ENCODE data around the gene ZNF423. TPM values are rescaled to one million over a fixed set of nuclear protein-coding genes. Genes with fewer than 3 reads are reported as not detected.

ZNF423 gene
- total and polyA plus RNA-seq, 4 donors: 1.1 to 14.8 (median 3.3) TPM

DNA sequence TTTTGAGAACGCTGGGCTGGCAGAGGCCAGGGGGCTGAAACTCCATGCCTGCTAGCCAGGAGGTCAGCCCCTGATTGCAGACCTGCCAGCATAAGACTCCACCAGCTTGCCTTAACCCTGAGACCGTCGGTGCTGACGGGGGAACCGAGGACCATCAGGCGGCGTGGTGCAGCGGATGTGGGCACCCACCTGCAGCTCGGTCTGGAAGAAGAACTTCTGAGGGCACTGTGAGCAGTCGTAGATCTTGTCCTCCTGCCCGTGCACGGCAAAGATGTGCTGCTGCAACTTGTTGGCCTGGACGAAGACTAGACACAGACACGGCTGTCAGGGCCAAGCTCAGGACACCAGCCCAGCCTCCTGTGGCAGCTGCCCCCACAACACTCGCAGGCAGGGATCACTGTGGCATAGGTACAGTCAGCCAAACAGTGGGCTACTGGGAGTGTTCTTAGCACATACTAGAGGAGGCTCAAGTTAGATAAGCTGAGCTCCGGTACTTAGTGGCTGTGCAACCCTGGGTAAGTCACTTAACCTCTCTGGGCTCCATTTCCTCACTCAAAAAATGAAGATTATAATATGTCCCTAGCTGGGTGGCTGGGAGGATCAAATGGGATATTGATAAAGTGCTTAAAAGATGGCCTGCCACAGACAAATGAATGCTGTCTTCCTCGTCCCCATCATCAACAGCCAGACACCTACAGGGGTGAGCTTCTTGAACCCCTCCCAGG, 332.3 kb downstream of the ZNF423 start:
- peaks cover 0 to 18% (median 4%) of the 10 kb centered on the region in 5 donors for H3K4me1 ChIP-seq (ENCODE audit: control insufficient read depth in 5 of 5, insufficient read depth in 5 of 5, low read length in 5 of 5)
- no peak for DNase-seq
- H3K36me3 ChIP-seq (ENCODE audit: control insufficient read depth in 4 of 4, insufficient read depth in 4 of 4, low read length in 4 of 4): peaks cover 0 to 20% (median 6%) of the 10 kb centered on the region in 4 donors
- no peak overlapping the region for H3K27ac ChIP-seq (ENCODE audit: low read depth in 1 of 2, low read length in 1 of 2)
- TF ChIP-seq, protein P1, sequence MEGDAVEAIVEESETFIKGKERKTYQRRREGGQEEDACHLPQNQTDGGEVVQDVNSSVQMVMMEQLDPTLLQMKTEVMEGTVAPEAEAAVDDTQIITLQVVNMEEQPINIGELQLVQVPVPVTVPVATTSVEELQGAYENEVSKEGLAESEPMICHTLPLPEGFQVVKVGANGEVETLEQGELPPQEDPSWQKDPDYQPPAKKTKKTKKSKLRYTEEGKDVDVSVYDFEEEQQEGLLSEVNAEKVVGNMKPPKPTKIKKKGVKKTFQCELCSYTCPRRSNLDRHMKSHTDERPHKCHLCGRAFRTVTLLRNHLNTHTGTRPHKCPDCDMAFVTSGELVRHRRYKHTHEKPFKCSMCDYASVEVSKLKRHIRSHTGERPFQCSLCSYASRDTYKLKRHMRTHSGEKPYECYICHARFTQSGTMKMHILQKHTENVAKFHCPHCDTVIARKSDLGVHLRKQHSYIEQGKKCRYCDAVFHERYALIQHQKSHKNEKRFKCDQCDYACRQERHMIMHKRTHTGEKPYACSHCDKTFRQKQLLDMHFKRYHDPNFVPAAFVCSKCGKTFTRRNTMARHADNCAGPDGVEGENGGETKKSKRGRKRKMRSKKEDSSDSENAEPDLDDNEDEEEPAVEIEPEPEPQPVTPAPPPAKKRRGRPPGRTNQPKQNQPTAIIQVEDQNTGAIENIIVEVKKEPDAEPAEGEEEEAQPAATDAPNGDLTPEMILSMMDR (IDR thresholded peaks at IDR 0.05; ENCODE audit: control extremely low read depth, extremely low read depth): no peak
- no peak overlapping the region for H3K4me3 ChIP-seq
- H3K9me3 ChIP-seq (ENCODE audit: control insufficient read depth in 4 of 4, insufficient read depth in 3 of 4, low read length in 3 of 4): no peaks in the 10 kb centered on the region
- 89 to 97% methylated on average over 17 of the region's 17 CpGs for WGBS, 2 donors
- no peak overlapping the region for H3K9ac ChIP-seq (ENCODE audit: insufficient read depth in 1 of 2, low read length in 2 of 2)
- no peaks in the 10 kb centered on the region for H3K27me3 ChIP-seq (ENCODE audit: control insufficient read depth in 3 of 3, insufficient read depth in 3 of 3, low read length in 2 of 3)
- no peak for ATAC-seq (ENCODE audit: insufficient read depth, low FRiP score)

DNA sequence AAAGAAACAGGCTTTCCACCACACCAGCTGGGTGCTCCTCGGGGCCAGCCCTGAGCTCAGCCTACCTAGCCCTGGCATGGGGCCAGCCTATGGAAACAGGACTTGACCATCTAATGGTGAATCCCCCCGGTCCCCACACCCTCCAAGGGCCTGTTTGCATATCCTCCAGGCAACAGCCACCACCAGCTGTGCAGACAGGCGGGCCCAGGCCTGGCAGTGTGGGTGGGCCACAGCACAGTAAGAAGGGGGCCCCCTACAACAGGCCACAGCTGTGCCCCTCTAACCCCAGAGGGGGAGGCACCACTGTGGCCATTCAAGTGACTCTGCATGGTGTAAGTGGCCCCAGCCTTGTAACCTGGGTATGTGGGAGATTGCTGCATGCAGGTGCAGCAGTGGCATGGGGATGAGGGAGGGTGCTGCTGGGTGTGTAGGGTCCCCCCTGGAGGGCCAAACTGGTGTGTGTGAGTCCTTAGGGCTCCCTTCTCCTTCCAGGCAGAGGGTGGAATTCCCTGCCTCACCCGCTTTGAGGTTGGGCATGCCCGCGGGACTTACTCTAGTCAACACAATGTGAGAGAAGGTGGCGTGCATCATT, 334.1 kb downstream of the ZNF423 start:
- DNase-seq: no peak
- TF ChIP-seq, protein P1 (IDR thresholded peaks at IDR 0.05; ENCODE audit: control extremely low read depth, extremely low read depth): no peak
- no peak for ATAC-seq (ENCODE audit: insufficient read depth, low FRiP score)
- Histone ChIP-seq H3K27me3 (ENCODE audit: control insufficient read depth in 3 of 3, insufficient read depth in 3 of 3, low read length in 2 of 3) (no peaks in the 10 kb centered on the region), H3K4me3 (no peak overlapping the region), H3K4me1 (ENCODE audit: control insufficient read depth in 5 of 5, insufficient read depth in 5 of 5, low read length in 5 of 5) (peaks cover 0 to 8% (median 0%) of the 10 kb centered on the region in 5 donors), H3K27ac (ENCODE audit: low read depth in 1 of 2, low read length in 1 of 2) (no peak overlapping the region), H3K9me3 (ENCODE audit: control insufficient read depth in 4 of 4, insufficient read depth in 3 of 4, low read length in 3 of 4) (no peaks in the 10 kb centered on the region), H3K9ac (ENCODE audit: insufficient read depth in 1 of 2, low read length in 2 of 2) (no peak overlapping the region), H3K36me3 (ENCODE audit: control insufficient read depth in 4 of 4, insufficient read depth in 4 of 4, low read length in 4 of 4) (peaks cover 0 to 20% (median 6%) of the 10 kb centered on the region in 4 donors)
- WGBS, 2 donors: 94 to 96% methylated on average over 7 of the region's 7 CpGs

DNA sequence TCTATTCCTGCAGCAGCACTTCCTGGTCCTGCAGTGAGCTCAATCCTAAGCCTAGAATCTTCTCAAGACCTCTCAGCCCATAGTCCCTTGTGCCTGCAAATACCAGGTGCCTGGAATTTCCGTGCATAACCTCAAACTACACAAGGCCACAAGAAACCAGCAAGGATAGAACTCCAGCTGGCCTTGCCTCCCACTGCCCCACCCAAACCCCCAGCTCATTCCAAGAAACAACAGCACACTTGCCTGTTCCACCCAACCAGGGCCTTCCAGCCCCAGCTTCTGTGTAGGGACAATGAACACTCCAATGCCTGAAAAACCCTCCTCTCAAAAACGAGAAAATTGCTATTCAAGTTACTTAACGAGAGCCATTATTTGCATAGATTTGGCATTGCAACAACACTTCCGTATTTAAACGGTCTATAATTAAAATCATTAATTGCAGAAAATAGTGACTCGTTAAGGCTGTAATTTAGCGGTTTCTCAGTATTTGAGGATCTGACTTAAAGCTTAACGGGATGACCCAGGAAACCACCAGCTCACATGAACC, 335.3 kb downstream of the ZNF423 start:
- Histone ChIP-seq H3K4me3 (no peak overlapping the region), H3K36me3 (ENCODE audit: control insufficient read depth in 4 of 4, insufficient read depth in 4 of 4, low read length in 4 of 4) (peaks cover 0 to 20% (median 6%) of the 10 kb centered on the region in 4 donors), H3K9me3 (ENCODE audit: control insufficient read depth in 4 of 4, insufficient read depth in 3 of 4, low read length in 3 of 4) (no peaks in the 10 kb centered on the region), H3K4me1 (ENCODE audit: control insufficient read depth in 5 of 5, insufficient read depth in 5 of 5, low read length in 5 of 5) (peaks cover 0 to 8% (median 0%) of the 10 kb centered on the region in 5 donors), H3K27me3 (ENCODE audit: control insufficient read depth in 3 of 3, insufficient read depth in 3 of 3, low read length in 2 of 3) (no peaks in the 10 kb centered on the region), H3K27ac (ENCODE audit: low read depth in 1 of 2, low read length in 1 of 2) (no peak overlapping the region), H3K9ac (ENCODE audit: insufficient read depth in 1 of 2, low read length in 2 of 2) (no peak overlapping the region)
- ATAC-seq (ENCODE audit: insufficient read depth, low FRiP score): no peak
- 84 to 89% methylated on average over 8 of the region's 8 CpGs for WGBS, 2 donors
- TF ChIP-seq, protein P1 (IDR thresholded peaks at IDR 0.05; ENCODE audit: control extremely low read depth, extremely low read depth): no peak
- DNase-seq: no peak

All from lung (tissue), 12 donors.